ENCODE data around the gene FGF8.

FGF8 gene

GRCh38 chr10:101785801-101786200 is 9.9 kb upstream of the FGF8 start:
- Histone ChIP-seq H3K79me1 (ENCODE audit: low read length) (peaks cover 2% of the 10 kb centered on the region), H3K79me2 (ENCODE audit: control insufficient read depth, insufficient read depth, low read length, poor library complexity) (no peaks in the 10 kb centered on the region), H3K9me3 (ENCODE audit: insufficient read depth, low read depth, low read length) (peaks cover 1% of the 10 kb centered on the region), H2AFZ (ENCODE audit: insufficient read depth, low read length, poor library complexity) (no peak overlapping the region), H3K4me1 (ENCODE audit: control insufficient read depth in 1 of 2, insufficient read depth in 2 of 2, low read length in 2 of 2) (peaks cover 6 to 11% of the 10 kb centered on the region in 2 experiments), H3K4me2 (ENCODE audit: low read length) (no peak overlapping the region), H2BK12ac (ENCODE audit: low read length) (no peak overlapping the region), H3K14ac (ENCODE audit: low read length) (no peak overlapping the region), H2AK5ac (ENCODE audit: low read length) (no peak overlapping the region), H3K4ac (ENCODE audit: low read depth, low read length) (no peak overlapping the region), H3K4me3 (ENCODE audit: low read depth, low read length) (no peak overlapping the region), H3K27me3 (ENCODE audit: insufficient read depth, low read length) (no peaks in the 10 kb centered on the region), H4K91ac (ENCODE audit: low read depth, low read length) (no peak overlapping the region), H4K8ac (ENCODE audit: low read depth, low read length) (no peak overlapping the region), H2BK5ac (ENCODE audit: low read depth, low read length, poor library complexity) (no peak overlapping the region), H3K9ac (ENCODE audit: low read length) (no peak overlapping the region), H3K36me3 (ENCODE audit: control insufficient read depth in 1 of 2, insufficient read depth in 2 of 2, low read length in 2 of 2) (peaks cover 29 to 35% of the 10 kb centered on the region in 2 experiments), H3K23ac (ENCODE audit: low read length) (no peak overlapping the region), H2BK120ac (ENCODE audit: insufficient read depth, low read length, poor library complexity) (no peak overlapping the region), H4K12ac (ENCODE audit: low read depth, low read length) (no peak overlapping the region), H3K27ac (ENCODE audit: low read depth, low read length) (no peak overlapping the region), H3K18ac (ENCODE audit: low read length) (no peak overlapping the region)
- no peak for DNase-seq
- WGBS (ENCODE audit: extremely low coverage, insufficient coverage, insufficient read length) = no CpG with 5 or more reads among the region's 2 CpGs

- DNase-seq = no peak
- no peak overlapping the region for H3K9ac ChIP-seq (ENCODE audit: low read length)
- no peak overlapping the region for H3K27ac ChIP-seq (ENCODE audit: low read depth, low read length)
- H3K4me2 ChIP-seq (ENCODE audit: low read length) = no peak overlapping the region
- peaks cover 2% of the 10 kb centered on the region for H3K27me3 ChIP-seq (ENCODE audit: insufficient read depth, low read length)
- H3K4ac ChIP-seq (ENCODE audit: low read depth, low read length) = no peak overlapping the region
- H2BK5ac ChIP-seq (ENCODE audit: low read depth, low read length, poor library complexity) = no peak overlapping the region
- no peak overlapping the region for H2BK12ac ChIP-seq (ENCODE audit: low read length)
- H2AFZ ChIP-seq (ENCODE audit: insufficient read depth, low read length, poor library complexity) = no peak overlapping the region
- H3K4me1 ChIP-seq (ENCODE audit: control insufficient read depth in 1 of 2, insufficient read depth in 2 of 2, low read length in 2 of 2) = peaks cover 12 to 18% of the 10 kb centered on the region in 2 experiments
- H3K9me3 ChIP-seq (ENCODE audit: insufficient read depth, low read depth, low read length) = peaks cover 3% of the 10 kb centered on the region
- no peak overlapping the region for H3K23ac ChIP-seq (ENCODE audit: low read length)
- H2BK120ac ChIP-seq (ENCODE audit: insufficient read depth, low read length, poor library complexity) = no peak overlapping the region
- no peak overlapping the region for H4K8ac ChIP-seq (ENCODE audit: low read depth, low read length)
- H3K79me1 ChIP-seq (ENCODE audit: low read length) = peaks cover 2% of the 10 kb centered on the region
- WGBS (ENCODE audit: extremely low coverage, insufficient coverage, insufficient read length) = 100% methylated on average over 1 of the region's 2 CpGs
- peaks cover 23 to 30% of the 10 kb centered on the region in 2 experiments for H3K36me3 ChIP-seq (ENCODE audit: control insufficient read depth in 1 of 2, insufficient read depth in 2 of 2, low read length in 2 of 2)
- H2AK5ac ChIP-seq (ENCODE audit: low read length) = no peak overlapping the region
- no peak overlapping the region for H3K4me3 ChIP-seq (ENCODE audit: low read depth, low read length)
- no peaks in the 10 kb centered on the region for H3K79me2 ChIP-seq (ENCODE audit: control insufficient read depth, insufficient read depth, low read length, poor library complexity)
- H4K12ac ChIP-seq (ENCODE audit: low read depth, low read length) = no peak overlapping the region
- H3K18ac ChIP-seq (ENCODE audit: low read length) = no peak overlapping the region
- H4K91ac ChIP-seq (ENCODE audit: low read depth, low read length) = no peak overlapping the region
- no peak overlapping the region for H3K14ac ChIP-seq (ENCODE audit: low read length)
Measured at GRCh38 chr10:101784558-101784957, 8.6 kb upstream of the FGF8 start.

- peak overlapping the region; percentile 14 for H3K9ac ChIP-seq (ENCODE audit: low read length)
- no peak overlapping the region for H3K4me3 ChIP-seq (ENCODE audit: low read depth, low read length)
- H4K91ac ChIP-seq (ENCODE audit: low read depth, low read length) = no peak overlapping the region
- H3K79me1 ChIP-seq (ENCODE audit: low read length) = peaks cover 2% of the 10 kb centered on the region
- WGBS (ENCODE audit: extremely low coverage, insufficient coverage, insufficient read length) = no CpG with 5 or more reads among the region's 10 CpGs
- H3K36me3 ChIP-seq (ENCODE audit: control insufficient read depth in 1 of 2, insufficient read depth in 2 of 2, low read length in 2 of 2) = peaks cover 17 to 24% of the 10 kb centered on the region in 2 experiments
- peak overlapping the region; percentile 40 for H3K14ac ChIP-seq (ENCODE audit: low read length)
- H3K4me1 ChIP-seq (ENCODE audit: control insufficient read depth in 1 of 2, insufficient read depth in 2 of 2, low read length in 2 of 2) = peaks cover 14 to 27% of the 10 kb centered on the region in 2 experiments
- no peak overlapping the region for H2BK5ac ChIP-seq (ENCODE audit: low read depth, low read length, poor library complexity)
- no peak overlapping the region for H3K4ac ChIP-seq (ENCODE audit: low read depth, low read length)
- peak in 1 of 2 donors; percentile 30 for DNase-seq
- H2AFZ ChIP-seq (ENCODE audit: insufficient read depth, low read length, poor library complexity) = peak overlapping the region; percentile 35
- no peaks in the 10 kb centered on the region for H3K79me2 ChIP-seq (ENCODE audit: control insufficient read depth, insufficient read depth, low read length, poor library complexity)
- H4K12ac ChIP-seq (ENCODE audit: low read depth, low read length) = peak overlapping the region; percentile 31
- peaks cover 10% of the 10 kb centered on the region for H3K27me3 ChIP-seq (ENCODE audit: insufficient read depth, low read length)
- H3K18ac ChIP-seq (ENCODE audit: low read length) = no peak overlapping the region
- no peak overlapping the region for H3K23ac ChIP-seq (ENCODE audit: low read length)
- H3K27ac ChIP-seq (ENCODE audit: low read depth, low read length) = no peak overlapping the region
- peak overlapping the region; percentile 82 for H4K8ac ChIP-seq (ENCODE audit: low read depth, low read length)
- no peak overlapping the region for H2BK120ac ChIP-seq (ENCODE audit: insufficient read depth, low read length, poor library complexity)
- H2AK5ac ChIP-seq (ENCODE audit: low read length) = no peak overlapping the region
- peak overlapping the region; percentile 98 for H3K4me2 ChIP-seq (ENCODE audit: low read length)
- H2BK12ac ChIP-seq (ENCODE audit: low read length) = no peak overlapping the region
- peaks cover 3% of the 10 kb centered on the region for H3K9me3 ChIP-seq (ENCODE audit: insufficient read depth, low read depth, low read length)
Measured at GRCh38 chr10:101783736-101784118, 7.8 kb upstream of the FGF8 start.

- Histone ChIP-seq H3K9ac (ENCODE audit: low read length) (peak within 1 kb of the TSS; percentile 54), H3K79me1 (ENCODE audit: low read length) (peaks cover 2% of the 10 kb centered on the region), H2BK5ac (ENCODE audit: low read depth, low read length, poor library complexity) (peak within 1 kb of the TSS; percentile 32), H4K91ac (ENCODE audit: low read depth, low read length) (peak within 1 kb of the TSS; percentile 12), H3K14ac (ENCODE audit: low read length) (peak within 1 kb of the TSS; percentile 40), H4K8ac (ENCODE audit: low read depth, low read length) (peak within 1 kb of the TSS; percentile 82), H2BK120ac (ENCODE audit: insufficient read depth, low read length, poor library complexity) (no peak within 1 kb of the TSS), H3K9me3 (ENCODE audit: insufficient read depth, low read depth, low read length) (peaks cover 5% of the 10 kb centered on the region), H2AFZ (ENCODE audit: insufficient read depth, low read length, poor library complexity) (peak within 1 kb of the TSS; percentile 96), H3K23ac (ENCODE audit: low read length) (no peak within 1 kb of the TSS), H3K4me2 (ENCODE audit: low read length) (peak within 1 kb of the TSS; percentile 98), H3K4me3 (ENCODE audit: low read depth, low read length) (peak within 1 kb of the TSS; percentile 84), H3K36me3 (ENCODE audit: control insufficient read depth in 1 of 2, insufficient read depth in 2 of 2, low read length in 2 of 2) (peaks cover 12 to 19% of the 10 kb centered on the region in 2 experiments), H3K4me1 (ENCODE audit: control insufficient read depth in 1 of 2, insufficient read depth in 2 of 2, low read length in 2 of 2) (peaks cover 14 to 27% of the 10 kb centered on the region in 2 experiments), H3K79me2 (ENCODE audit: control insufficient read depth, insufficient read depth, low read length, poor library complexity) (no peaks in the 10 kb centered on the region), H3K27me3 (ENCODE audit: insufficient read depth, low read length) (peaks cover 17% of the 10 kb centered on the region), H3K18ac (ENCODE audit: low read length) (peak within 1 kb of the TSS; percentile 16), H2BK12ac (ENCODE audit: low read length) (no peak within 1 kb of the TSS), H3K27ac (ENCODE audit: low read depth, low read length) (no peak within 1 kb of the TSS), H2AK5ac (ENCODE audit: low read length) (no peak within 1 kb of the TSS), H4K12ac (ENCODE audit: low read depth, low read length) (peak within 1 kb of the TSS; percentile 31), H3K4ac (ENCODE audit: low read depth, low read length) (no peak within 1 kb of the TSS)
- peak; percentile 74 to 77 for DNase-seq
- WGBS (ENCODE audit: extremely low coverage, insufficient coverage, insufficient read length) = no CpG with 5 or more reads among the region's 57 CpGs
Measured at GRCh38 chr10:101782811-101783735, 7.2 kb upstream of the FGF8 start, which contains the start of gene NPM3. Gene NPM3 (minus strand): TSS chr10:101783446. CDS start chr10:101783390, 56 bp downstream.

Measured in trophoblast cell (in vitro differentiated cells and primary cell).